HEK293 (cell line): ENCODE data around the gene NKX2-8.

Experiments used
- ZNF335 ChIP-seq: fragments of 450-650 bp; formaldehyde crosslinking; conservative IDR thresholded peaks from 2 replicates; pipeline ENCODE4 v1.5.1; 2016; ENCODE audit warnings: missing biosample characterization, missing genetic modification characterization
- TF ChIP-seq, protein P1 (sequence below): fragments of 450-650 bp; formaldehyde crosslinking; IDR thresholded peaks from 2 replicates; pipeline ENCODE4 v1.5.1; 2016; ENCODE audit warnings: missing biosample characterization, missing genetic modification characterization
- TF ChIP-seq, protein P2 (sequence below): fragments of 450-650 bp; formaldehyde crosslinking; IDR thresholded peaks from 2 replicates; pipeline ENCODE4 v1.5.1; 2016; ENCODE audit warnings: missing biosample characterization, missing genetic modification characterization
- TF ChIP-seq, protein P3 (sequence below): sonication (generic); formaldehyde crosslinking; IDR thresholded peaks from 2 replicates; pipeline ENCODE4 v1.8.1; 2022; ENCODE audit warnings: mild to moderate bottlenecking, moderate library complexity, missing genetic modification reagents

DNA sequence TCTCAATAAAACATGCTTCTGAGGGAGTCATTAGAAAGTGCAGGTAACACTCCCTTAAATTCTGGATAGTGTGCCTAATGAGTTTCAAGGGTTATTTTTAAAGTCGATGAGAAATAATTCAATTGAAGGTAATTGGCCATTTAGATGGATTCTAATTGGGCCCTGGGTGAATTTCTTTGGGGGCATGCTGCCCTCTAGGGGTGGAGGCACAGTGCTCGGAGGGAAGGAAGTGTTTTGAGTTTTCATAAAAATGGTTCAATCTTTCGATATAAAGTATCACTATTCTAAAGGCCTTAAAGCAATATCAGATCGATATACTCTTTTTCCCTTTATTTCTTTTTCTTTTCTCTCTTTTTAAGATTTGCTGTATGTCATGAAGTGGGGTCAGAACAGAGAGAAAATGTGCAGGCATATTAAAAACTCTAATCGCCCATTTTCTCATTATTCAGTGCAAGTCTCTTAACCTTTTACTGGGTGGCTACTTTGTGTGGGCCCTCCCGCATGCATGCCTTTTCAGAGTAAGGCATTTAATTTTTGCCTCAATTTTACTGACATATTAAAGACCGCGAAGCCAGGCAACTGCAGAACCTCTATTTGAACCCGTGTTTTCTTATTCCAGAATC, 25.5 kb downstream of the NKX2-8 start:
- TF ChIP-seq, protein P1, sequence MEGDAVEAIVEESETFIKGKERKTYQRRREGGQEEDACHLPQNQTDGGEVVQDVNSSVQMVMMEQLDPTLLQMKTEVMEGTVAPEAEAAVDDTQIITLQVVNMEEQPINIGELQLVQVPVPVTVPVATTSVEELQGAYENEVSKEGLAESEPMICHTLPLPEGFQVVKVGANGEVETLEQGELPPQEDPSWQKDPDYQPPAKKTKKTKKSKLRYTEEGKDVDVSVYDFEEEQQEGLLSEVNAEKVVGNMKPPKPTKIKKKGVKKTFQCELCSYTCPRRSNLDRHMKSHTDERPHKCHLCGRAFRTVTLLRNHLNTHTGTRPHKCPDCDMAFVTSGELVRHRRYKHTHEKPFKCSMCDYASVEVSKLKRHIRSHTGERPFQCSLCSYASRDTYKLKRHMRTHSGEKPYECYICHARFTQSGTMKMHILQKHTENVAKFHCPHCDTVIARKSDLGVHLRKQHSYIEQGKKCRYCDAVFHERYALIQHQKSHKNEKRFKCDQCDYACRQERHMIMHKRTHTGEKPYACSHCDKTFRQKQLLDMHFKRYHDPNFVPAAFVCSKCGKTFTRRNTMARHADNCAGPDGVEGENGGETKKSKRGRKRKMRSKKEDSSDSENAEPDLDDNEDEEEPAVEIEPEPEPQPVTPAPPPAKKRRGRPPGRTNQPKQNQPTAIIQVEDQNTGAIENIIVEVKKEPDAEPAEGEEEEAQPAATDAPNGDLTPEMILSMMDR (tag by site-specific recombination) = no peak
- TF ChIP-seq, protein P2, sequence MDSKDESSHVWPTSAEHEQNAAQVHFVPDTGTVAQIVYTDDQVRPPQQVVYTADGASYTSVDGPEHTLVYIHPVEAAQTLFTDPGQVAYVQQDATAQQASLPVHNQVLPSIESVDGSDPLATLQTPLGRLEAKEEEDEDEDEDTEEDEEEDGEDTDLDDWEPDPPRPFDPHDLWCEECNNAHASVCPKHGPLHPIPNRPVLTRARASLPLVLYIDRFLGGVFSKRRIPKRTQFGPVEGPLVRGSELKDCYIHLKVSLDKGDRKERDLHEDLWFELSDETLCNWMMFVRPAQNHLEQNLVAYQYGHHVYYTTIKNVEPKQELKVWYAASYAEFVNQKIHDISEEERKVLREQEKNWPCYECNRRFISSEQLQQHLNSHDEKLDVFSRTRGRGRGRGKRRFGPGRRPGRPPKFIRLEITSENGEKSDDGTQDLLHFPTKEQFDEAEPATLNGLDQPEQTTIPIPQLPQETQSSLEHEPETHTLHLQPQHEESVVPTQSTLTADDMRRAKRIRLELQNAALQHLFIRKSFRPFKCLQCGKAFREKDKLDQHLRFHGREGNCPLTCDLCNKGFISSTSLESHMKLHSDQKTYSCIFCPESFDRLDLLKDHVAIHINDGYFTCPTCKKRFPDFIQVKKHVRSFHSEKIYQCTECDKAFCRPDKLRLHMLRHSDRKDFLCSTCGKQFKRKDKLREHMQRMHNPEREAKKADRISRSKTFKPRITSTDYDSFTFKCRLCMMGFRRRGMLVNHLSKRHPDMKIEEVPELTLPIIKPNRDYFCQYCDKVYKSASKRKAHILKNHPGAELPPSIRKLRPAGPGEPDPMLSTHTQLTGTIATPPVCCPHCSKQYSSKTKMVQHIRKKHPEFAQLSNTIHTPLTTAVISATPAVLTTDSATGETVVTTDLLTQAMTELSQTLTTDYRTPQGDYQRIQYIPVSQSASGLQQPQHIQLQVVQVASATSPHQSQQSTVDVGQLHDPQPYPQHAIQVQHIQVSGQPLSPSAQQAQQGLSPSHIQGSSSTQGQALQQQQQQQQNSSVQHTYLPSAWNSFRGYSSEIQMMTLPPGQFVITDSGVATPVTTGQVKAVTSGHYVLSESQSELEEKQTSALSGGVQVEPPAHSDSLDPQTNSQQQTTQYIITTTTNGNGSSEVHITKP (tag by site-specific recombination) = no peak
- TF ChIP-seq, protein P3, sequence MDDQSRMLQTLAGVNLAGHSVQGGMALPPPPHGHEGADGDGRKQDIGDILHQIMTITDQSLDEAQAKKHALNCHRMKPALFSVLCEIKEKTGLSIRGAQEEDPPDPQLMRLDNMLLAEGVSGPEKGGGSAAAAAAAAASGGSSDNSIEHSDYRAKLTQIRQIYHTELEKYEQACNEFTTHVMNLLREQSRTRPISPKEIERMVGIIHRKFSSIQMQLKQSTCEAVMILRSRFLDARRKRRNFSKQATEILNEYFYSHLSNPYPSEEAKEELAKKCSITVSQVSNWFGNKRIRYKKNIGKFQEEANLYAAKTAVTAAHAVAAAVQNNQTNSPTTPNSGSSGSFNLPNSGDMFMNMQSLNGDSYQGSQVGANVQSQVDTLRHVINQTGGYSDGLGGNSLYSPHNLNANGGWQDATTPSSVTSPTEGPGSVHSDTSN = no peak
- no peak for TF ChIP-seq ZNF335
